ENCODE measurements around the gene ITK.
"Not testable (repeated sequence)": the region's sequence is repeated elsewhere in the genome, so short reads cannot be mapped to it uniquely, and the experiment has no call there.

The ITK gene

GRCh38 chr5:157175071-157175612, 5.5 kb upstream of the ITK start:
- no peaks in the 10 kb centered on the region for H3K36me3 ChIP-seq (replicated peaks)
- TF ChIP-seq CTCF (IDR thresholded peaks at IDR 0.05; ENCODE audit: low read depth, low read length, missing control alignments): no peak
- in situ Hi-C loops (cut with HindIII; ENCODE audit: low pct_ligation_motif_present, low sequenced_read_pairs): no loop called here
- no peak overlapping the region for H3K27ac ChIP-seq
- no peak for DNase-seq
- no peaks in the 10 kb centered on the region for H3K27me3 ChIP-seq (replicated peaks)
- no peak overlapping the region for H3K4me3 ChIP-seq (ENCODE audit: low read depth, low read length)

GRCh38 chr5:157177953-157178352, 2.7 kb upstream of the ITK start:
- no peak overlapping the region for H3K4me3 ChIP-seq (ENCODE audit: low read depth, low read length)
- TF ChIP-seq CTCF (IDR thresholded peaks at IDR 0.05; ENCODE audit: low read depth, low read length, missing control alignments): no peak
- in situ Hi-C loops (cut with HindIII; ENCODE audit: low pct_ligation_motif_present, low sequenced_read_pairs): no loop called here
- no peak overlapping the region for H3K27ac ChIP-seq
- no peaks in the 10 kb centered on the region for H3K36me3 ChIP-seq (replicated peaks)
- no peak for DNase-seq
- H3K27me3 ChIP-seq (replicated peaks): no peaks in the 10 kb centered on the region

- in situ Hi-C loops (cut with HindIII; ENCODE audit: low pct_ligation_motif_present, low sequenced_read_pairs): no loop called here
- Histone ChIP-seq H3K36me3 (replicated peaks) (no peaks in the 10 kb centered on the region), H3K4me3 (ENCODE audit: low read depth, low read length) (no peak overlapping the region), H3K27me3 (replicated peaks) (no peaks in the 10 kb centered on the region), H3K27ac (no peak overlapping the region)
- TF ChIP-seq CTCF (IDR thresholded peaks at IDR 0.05; ENCODE audit: low read depth, low read length, missing control alignments): no peak
- no peak for DNase-seq
These were observed 1.7 kb upstream of the ITK start for GRCh38 chr5:157178966-157179365.

- Histone ChIP-seq H3K4me3 (ENCODE audit: low read depth, low read length) (no peak overlapping the region), H3K27me3 (replicated peaks) (no peaks in the 10 kb centered on the region), H3K36me3 (replicated peaks) (no peaks in the 10 kb centered on the region), H3K27ac (no peak overlapping the region)
- TF ChIP-seq CTCF (IDR thresholded peaks at IDR 0.05; ENCODE audit: low read depth, low read length, missing control alignments): no peak
- in situ Hi-C loops (cut with HindIII; ENCODE audit: low pct_ligation_motif_present, low sequenced_read_pairs): no loop called here
- DNase-seq: no peak
These were observed 1.6 kb downstream of the ITK start for GRCh38 chr5:157182143-157182757.

GRCh38 chr5:157184117-157184670, 3.6 kb downstream of the ITK start:
- no peak for TF ChIP-seq CTCF (IDR thresholded peaks at IDR 0.05; ENCODE audit: low read depth, low read length, missing control alignments)
- in situ Hi-C loops (cut with HindIII; ENCODE audit: low pct_ligation_motif_present, low sequenced_read_pairs): no loop called here
- H3K27ac ChIP-seq: no peak overlapping the region
- H3K27me3 ChIP-seq (replicated peaks): no peaks in the 10 kb centered on the region
- no peaks in the 10 kb centered on the region for H3K36me3 ChIP-seq (replicated peaks)
- no peak overlapping the region for H3K4me3 ChIP-seq (ENCODE audit: low read depth, low read length)
- DNase-seq: no peak

GRCh38 chr5:157185122-157185521, 4.5 kb downstream of the ITK start:
- in situ Hi-C loops (cut with HindIII; ENCODE audit: low pct_ligation_motif_present, low sequenced_read_pairs); H3K27ac ChIP-seq; H3K27me3 ChIP-seq (replicated peaks); H3K4me3 ChIP-seq (ENCODE audit: low read depth, low read length); H3K36me3 ChIP-seq (replicated peaks); DNase-seq: not testable (repeated sequence)
